ENCODE data around the gene WIF1.

DNA sequence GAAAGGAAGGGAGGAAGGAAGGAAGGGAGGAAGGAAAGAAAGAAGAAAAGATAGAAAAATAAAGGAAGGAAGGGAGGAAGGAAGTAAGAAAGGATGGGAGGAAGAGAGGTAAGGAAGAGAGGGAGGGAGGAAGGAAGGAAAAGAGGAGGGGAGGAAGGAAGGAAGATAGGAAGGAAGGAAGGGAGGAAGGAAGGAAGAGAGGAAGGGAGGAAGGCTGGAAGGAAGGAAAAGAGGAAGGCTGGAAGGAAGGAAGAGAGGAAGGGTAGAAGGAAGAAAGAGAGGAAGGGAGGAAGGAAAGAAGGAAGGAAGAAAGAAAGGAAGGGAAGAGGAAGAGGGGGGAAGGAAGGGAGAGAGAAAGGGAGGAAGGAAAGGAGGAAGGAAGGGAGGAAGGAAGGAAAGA, 12.8 kb upstream of the WIF1 start:
- TF ChIP-seq, protein P1, sequence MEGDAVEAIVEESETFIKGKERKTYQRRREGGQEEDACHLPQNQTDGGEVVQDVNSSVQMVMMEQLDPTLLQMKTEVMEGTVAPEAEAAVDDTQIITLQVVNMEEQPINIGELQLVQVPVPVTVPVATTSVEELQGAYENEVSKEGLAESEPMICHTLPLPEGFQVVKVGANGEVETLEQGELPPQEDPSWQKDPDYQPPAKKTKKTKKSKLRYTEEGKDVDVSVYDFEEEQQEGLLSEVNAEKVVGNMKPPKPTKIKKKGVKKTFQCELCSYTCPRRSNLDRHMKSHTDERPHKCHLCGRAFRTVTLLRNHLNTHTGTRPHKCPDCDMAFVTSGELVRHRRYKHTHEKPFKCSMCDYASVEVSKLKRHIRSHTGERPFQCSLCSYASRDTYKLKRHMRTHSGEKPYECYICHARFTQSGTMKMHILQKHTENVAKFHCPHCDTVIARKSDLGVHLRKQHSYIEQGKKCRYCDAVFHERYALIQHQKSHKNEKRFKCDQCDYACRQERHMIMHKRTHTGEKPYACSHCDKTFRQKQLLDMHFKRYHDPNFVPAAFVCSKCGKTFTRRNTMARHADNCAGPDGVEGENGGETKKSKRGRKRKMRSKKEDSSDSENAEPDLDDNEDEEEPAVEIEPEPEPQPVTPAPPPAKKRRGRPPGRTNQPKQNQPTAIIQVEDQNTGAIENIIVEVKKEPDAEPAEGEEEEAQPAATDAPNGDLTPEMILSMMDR (IDR thresholded peaks at IDR 0.05) = no peak
- TF ChIP-seq POLR2A (IDR thresholded peaks at IDR 0.05) = no peak
